GM12878 (cell line): ENCODE measurements around the gene RAB8A. TPM values are rescaled to one million over a fixed set of nuclear protein-coding genes. Genes with fewer than 3 reads are reported as not detected.

ENCODE experiments used
- BCL11A ChIP-seq: IDR thresholded peaks from 2 replicates; pipeline ENCODE4 v1.6.1; 2011; ENCODE audit warnings: low read depth, low read length
- BHLHE40 ChIP-seq, 2 experiments: fragments of 450-650 bp in 1 of 2; IDR thresholded peaks; 2 replicates each; pipeline ENCODE4 v1.6.1; 2011 to 2017; ENCODE audit warnings: low read depth in 2 of 2, borderline replicate concordance in 1 of 2, improper control_type of control experiment in 1 of 2, low read length in 1 of 2, mild to moderate bottlenecking in 1 of 2
- BMI1 ChIP-seq: fragments of 450-650 bp; IDR thresholded peaks from 2 replicates; pipeline ENCODE4 v1.6.1; 2016; ENCODE audit warnings: mild to moderate bottlenecking, moderate library complexity, borderline replicate concordance
- CBFB ChIP-seq: IDR thresholded peaks from 2 replicates; pipeline ENCODE4 v1.6.1; 2016; ENCODE audit warnings: antibody characterized with exemption, low read depth
- CREM ChIP-seq: IDR thresholded peaks from 2 replicates; pipeline ENCODE4 v1.6.1; 2014; ENCODE audit warnings: antibody characterized with exemption, low read depth
- EED ChIP-seq: sonication (generic); IDR thresholded peaks from 2 replicates; pipeline ENCODE4 v1.6.1; 2016; ENCODE audit warnings: antibody characterized with exemption, low read depth
- EP300 ChIP-seq, 2 experiments: fragments of 150-350 bp in 1 of 2; IDR thresholded peaks; 2 replicates each; pipeline ENCODE4 v1.6.1; 2011 to 2012; ENCODE audit warnings: low read depth in 2 of 2, low read length in 2 of 2, borderline replicate concordance in 1 of 2, improper control_type of control experiment in 1 of 2, inconsistent platforms in 1 of 2; ENCODE audit not compliant: control insufficient read depth in 1 of 2
- FOXM1 ChIP-seq: IDR thresholded peaks from 2 replicates; pipeline ENCODE4 v1.6.1; 2012; ENCODE audit warnings: low read depth, mild to moderate bottlenecking, inconsistent platforms, low read length, moderate library complexity
- GATAD2B ChIP-seq: fragments of 450-650 bp; conservative IDR thresholded peaks from 2 replicates; pipeline ENCODE4 v1.6.1; 2017; ENCODE audit warnings: low read depth, mild to moderate bottlenecking, moderate library complexity
- IKZF2 ChIP-seq, 2 experiments: fragments of 450-650 bp; IDR thresholded peaks; 2 replicates each; pipeline ENCODE4 v1.6.1; 2017; ENCODE audit warnings: mild to moderate bottlenecking in 2 of 2, moderate library complexity in 2 of 2
- IRF4 ChIP-seq: IDR thresholded peaks from 2 replicates; pipeline ENCODE4 v1.6.1; 2011; ENCODE audit warnings: low read depth, low read length
- MEF2B ChIP-seq: fragments of 450-650 bp; IDR thresholded peaks from 2 replicates; pipeline ENCODE4 v1.6.1; 2018; ENCODE audit warnings: mild to moderate bottlenecking, moderate library complexity; ENCODE audit not compliant: partially characterized antibody, poor library complexity, severe bottlenecking
- MTA3 ChIP-seq: IDR thresholded peaks from 2 replicates; pipeline ENCODE4 v1.6.1; 2012; ENCODE audit warnings: low read length, inconsistent platforms, borderline replicate concordance
- MYB ChIP-seq: fragments of 150-350 bp; IDR thresholded peaks from 2 replicates; pipeline ENCODE4 v1.6.1; 2014; ENCODE audit warnings: mild to moderate bottlenecking, low read depth, low read length, borderline replicate concordance
- MYC ChIP-seq: IDR thresholded peaks from 2 replicates; pipeline ENCODE4 v1.6.1; 2011; ENCODE audit warnings: mild to moderate bottlenecking, low read length, moderate library complexity, inconsistent platforms; ENCODE audit not compliant: insufficient read depth, insufficient replicate concordance, insufficient read length, severe bottlenecking
- NBN ChIP-seq: fragments of 450-650 bp; IDR thresholded peaks from 2 replicates; pipeline ENCODE4 v1.6.1; 2016
- POLR2AphosphoS5 ChIP-seq: IDR thresholded peaks from 2 replicates; pipeline ENCODE4 v1.6.1; 2011; ENCODE audit warnings: mild to moderate bottlenecking, low read length, inconsistent platforms
- RUNX3 ChIP-seq: IDR thresholded peaks from 2 replicates; pipeline ENCODE4 v1.6.1; 2012; ENCODE audit warnings: low read length, inconsistent platforms
- SMAD1 ChIP-seq: fragments of 450-650 bp; IDR thresholded peaks from 2 replicates; pipeline ENCODE4 v1.6.1; 2018; ENCODE audit warnings: mild to moderate bottlenecking, low read depth; ENCODE audit not compliant: partially characterized antibody
- TCF12 ChIP-seq: IDR thresholded peaks from 2 replicates; pipeline ENCODE4 v1.6.1; 2011; ENCODE audit warnings: low read depth, mild to moderate bottlenecking, low read length
- polyA plus RNA-seq, 11 experiments: library from polyadenylated mRNA; depleted of rRNA in 4 of 11; unstranded in 6 of 11; stranded (reverse) in 5 of 11; fragments of >200 nt; fragmentation: Nextera tagmentation in 4 of 11; fragmentation: Illumina TruSeq in 1 of 11; extraction: Ambion mirVana in 4 of 11; extraction: Trizol in 1 of 11; gene quantifications; 1 replicate in 1 of 11; 2 replicates in 10 of 11; pipeline versions ENCODE4 v1.2.1 to v1.2.3, GENCODE V29; 2011 to 2016; ENCODE audit warnings: inconsistent platforms in 2 of 11, missing spikeins in 2 of 11, low read depth in 1 of 11
- total RNA-seq, 4 experiments: library from RNA; depleted of rRNA in 3 of 4; stranded (reverse); fragments of >200 nt in 3 of 4; fragmentation: Illumina TruSeq in 1 of 4; extraction: Trizol in 1 of 4; gene quantifications; 2 replicates each; pipeline versions ENCODE4 v1.2.1 to v1.2.3, GENCODE V29; 2013 to 2021
- TF ChIP-seq, protein P1 (sequence below): fragments of 450-650 bp; IDR thresholded peaks from 2 replicates; pipeline ENCODE4 v1.6.1; 2017; ENCODE audit warnings: low read depth, mild to moderate bottlenecking, moderate library complexity

RAB8A gene
- total and polyA plus RNA-seq, 10 of the 15 experiments (the other 5 are each of a cell fraction or from before 2014, with no cell fraction given), result 23.9 to 314 (median 185) TPM

DNA sequence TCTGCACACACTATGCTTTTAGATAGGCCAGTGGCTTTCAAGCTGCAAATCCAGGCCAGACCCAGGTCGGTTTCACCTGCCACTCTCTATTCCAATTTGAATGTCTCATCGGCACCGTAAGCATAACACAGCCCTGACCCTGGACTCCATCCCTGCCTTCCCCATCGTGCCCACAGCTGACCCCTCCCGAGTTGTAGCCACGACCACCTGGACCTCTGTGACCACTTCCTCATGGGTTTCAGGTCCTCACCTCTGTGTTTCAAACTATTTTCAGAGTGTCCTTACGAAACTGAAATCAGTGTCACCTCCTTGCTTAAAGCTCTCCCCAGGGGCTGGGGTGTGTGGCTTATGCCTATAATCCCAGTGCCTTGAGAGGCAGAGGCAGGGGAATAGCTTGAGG lies 22.8 kb downstream of the RAB8A start (continued):
- TF ChIP-seq GATAD2B (peak; percentile 67), MYB (no peak), BMI1 (0 out of 2 replicates have a peak, but pooled peaks have one; percentile 32), TCF12 (peak; percentile 84; the same call in 1 of the 2 replicates), POLR2AphosphoS5 (0 out of 2 replicates have a peak, but pooled peaks have one; percentile 13), NBN (no peak), IKZF2 (IDR thresholded peaks at IDR 0.05) (peak; percentile 76 to 81; a peak in 3 of 4 replicates), MTA3 (peak; percentile 20; the same call in 1 of the 2 replicates), BCL11A (peak; percentile 63), MEF2B (peak; percentile 89), CREM (peak; percentile 43; the same call in 1 of the 2 replicates), MYC (no peak), EP300 (IDR thresholded peaks at IDR 0.05; ENCODE audit: borderline replicate concordance in 1 of 2, control insufficient read depth in 1 of 2, low read depth in 2 of 2, low read length in 2 of 2) (no peak), SMAD1 (no peak), FOXM1 (0 out of 2 replicates have a peak, but pooled peaks have one; percentile 64), RUNX3 (peak; percentile 92), CBFB (peak; percentile 32; the same call in 1 of the 2 replicates), EED (peak; percentile 76), BHLHE40 (IDR thresholded peaks at IDR 0.05; ENCODE audit: borderline replicate concordance in 1 of 2, low read depth in 2 of 2, low read length in 1 of 2) (peak in 1 of 2 experiments; percentile 35; a peak in 2 of 4 replicates), IRF4 (peak; percentile 67)
- TF ChIP-seq, protein P1, sequence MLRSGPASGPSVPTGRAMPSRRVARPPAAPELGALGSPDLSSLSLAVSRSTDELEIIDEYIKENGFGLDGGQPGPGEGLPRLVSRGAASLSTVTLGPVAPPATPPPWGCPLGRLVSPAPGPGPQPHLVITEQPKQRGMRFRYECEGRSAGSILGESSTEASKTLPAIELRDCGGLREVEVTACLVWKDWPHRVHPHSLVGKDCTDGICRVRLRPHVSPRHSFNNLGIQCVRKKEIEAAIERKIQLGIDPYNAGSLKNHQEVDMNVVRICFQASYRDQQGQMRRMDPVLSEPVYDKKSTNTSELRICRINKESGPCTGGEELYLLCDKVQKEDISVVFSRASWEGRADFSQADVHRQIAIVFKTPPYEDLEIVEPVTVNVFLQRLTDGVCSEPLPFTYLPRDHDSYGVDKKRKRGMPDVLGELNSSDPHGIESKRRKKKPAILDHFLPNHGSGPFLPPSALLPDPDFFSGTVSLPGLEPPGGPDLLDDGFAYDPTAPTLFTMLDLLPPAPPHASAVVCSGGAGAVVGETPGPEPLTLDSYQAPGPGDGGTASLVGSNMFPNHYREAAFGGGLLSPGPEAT, result 0 out of 2 replicates have a peak, but pooled peaks have one; percentile 51
